HG02870 (cell line): ENCODE data around the gene TAPT1.
"Not testable (repeated sequence)": the region's sequence is repeated elsewhere in the genome, so short reads cannot be mapped to it uniquely, and the experiment has no call there.

Experiments
- ATAC-seq: cut with Tn5 transposase; IDR thresholded peaks from one replicate; pipeline ENCODE4 v1.9.1; 2021; ENCODE audit warnings: mild to moderate bottlenecking, moderate library complexity; ENCODE audit not compliant: unreplicated experiment

Gene TAPT1, protein sequence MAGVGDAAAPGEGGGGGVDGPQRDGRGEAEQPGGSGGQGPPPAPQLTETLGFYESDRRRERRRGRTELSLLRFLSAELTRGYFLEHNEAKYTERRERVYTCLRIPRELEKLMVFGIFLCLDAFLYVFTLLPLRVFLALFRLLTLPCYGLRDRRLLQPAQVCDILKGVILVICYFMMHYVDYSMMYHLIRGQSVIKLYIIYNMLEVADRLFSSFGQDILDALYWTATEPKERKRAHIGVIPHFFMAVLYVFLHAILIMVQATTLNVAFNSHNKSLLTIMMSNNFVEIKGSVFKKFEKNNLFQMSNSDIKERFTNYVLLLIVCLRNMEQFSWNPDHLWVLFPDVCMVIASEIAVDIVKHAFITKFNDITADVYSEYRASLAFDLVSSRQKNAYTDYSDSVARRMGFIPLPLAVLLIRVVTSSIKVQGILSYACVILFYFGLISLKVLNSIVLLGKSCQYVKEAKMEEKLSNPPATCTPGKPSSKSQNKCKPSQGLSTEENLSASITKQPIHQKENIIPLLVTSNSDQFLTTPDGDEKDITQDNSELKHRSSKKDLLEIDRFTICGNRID

GRCh38 chr4:16225863-16226815, at the start of gene TAPT1:
Gene TAPT1, minus strand, starts transcription at chr4:16226471. Its CDS starts 14 bp downstream, at chr4:16226457.
- peak; percentile 70 for ATAC-seq

- ATAC-seq: no peak
These were observed 45.1 kb upstream of the TAPT1 start for GRCh38 chr4:16271411-16271810.

GRCh38 chr4:16270454-16271328, 44.4 kb upstream of the TAPT1 start:
- ATAC-seq: no peak

DNA sequence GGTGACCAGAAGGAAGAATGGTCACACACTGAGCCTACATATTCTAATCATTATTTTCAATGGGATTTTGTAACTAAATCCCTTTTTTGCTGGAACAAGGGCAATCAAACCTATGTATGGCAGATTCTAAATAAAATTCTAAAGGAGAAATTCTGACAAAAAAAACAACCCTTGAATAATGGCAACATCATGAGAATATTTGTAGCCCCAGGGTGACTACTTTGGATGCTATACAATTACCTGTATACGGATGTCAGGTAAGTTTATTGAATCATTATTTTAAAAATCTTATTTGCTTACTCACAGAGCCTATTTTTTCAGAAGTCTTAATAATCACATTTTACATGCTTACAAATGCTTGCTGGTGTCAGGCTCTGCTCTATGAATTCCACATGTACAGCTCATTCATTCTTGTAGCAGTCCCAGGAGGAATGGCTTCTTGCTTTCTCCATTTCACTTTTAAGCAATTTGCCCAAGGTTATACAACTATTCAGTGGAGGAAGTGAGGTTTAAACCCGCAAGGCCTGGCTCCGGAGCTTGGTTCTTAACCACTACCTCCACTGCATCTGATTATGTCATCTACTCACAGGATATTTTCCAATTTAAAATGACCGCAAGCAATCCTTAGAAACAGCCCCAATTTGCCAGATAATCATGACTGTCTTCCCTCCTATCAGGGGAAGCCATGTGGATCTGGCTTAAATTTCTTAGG, 43.6 kb upstream of the TAPT1 start:
- not testable (repeated sequence) for ATAC-seq

GRCh38 chr4:16269240-16269639, 43.0 kb upstream of the TAPT1 start:
- no peak for ATAC-seq

GRCh38 chr4:16268290-16268689, 42.0 kb upstream of the TAPT1 start:
- ATAC-seq: no peak

GRCh38 chr4:16267639-16268038, 41.4 kb upstream of the TAPT1 start:
- ATAC-seq: no peak

- no peak for ATAC-seq
These were observed 39.5 kb upstream of the TAPT1 start for GRCh38 chr4:16265820-16266219.

- peak; percentile 79 for ATAC-seq
These were observed 38.5 kb upstream of the TAPT1 start for GRCh38 chr4:16264798-16265197.

DNA sequence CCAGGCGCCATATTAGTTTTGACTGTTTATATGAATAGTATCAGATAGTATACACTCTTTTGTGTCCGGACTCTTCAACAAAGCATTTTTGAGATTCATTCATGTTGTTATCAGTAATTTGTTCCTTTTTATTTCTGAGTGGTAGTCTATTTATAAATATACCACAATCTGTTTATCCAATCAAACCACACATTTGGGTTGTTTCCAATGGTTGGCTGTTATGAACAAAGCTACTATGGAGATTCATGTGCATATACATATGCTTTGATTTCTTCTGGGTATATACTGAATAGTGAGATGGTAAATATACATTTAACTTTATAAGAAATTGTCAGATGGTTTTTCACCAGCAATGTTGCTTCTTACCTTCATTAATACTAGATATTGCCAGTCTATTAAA, 36.8 kb upstream of the TAPT1 start:
- no peak for ATAC-seq

- no peak for ATAC-seq
These were observed 35.9 kb upstream of the TAPT1 start for GRCh38 chr4:16262188-16262587.

DNA sequence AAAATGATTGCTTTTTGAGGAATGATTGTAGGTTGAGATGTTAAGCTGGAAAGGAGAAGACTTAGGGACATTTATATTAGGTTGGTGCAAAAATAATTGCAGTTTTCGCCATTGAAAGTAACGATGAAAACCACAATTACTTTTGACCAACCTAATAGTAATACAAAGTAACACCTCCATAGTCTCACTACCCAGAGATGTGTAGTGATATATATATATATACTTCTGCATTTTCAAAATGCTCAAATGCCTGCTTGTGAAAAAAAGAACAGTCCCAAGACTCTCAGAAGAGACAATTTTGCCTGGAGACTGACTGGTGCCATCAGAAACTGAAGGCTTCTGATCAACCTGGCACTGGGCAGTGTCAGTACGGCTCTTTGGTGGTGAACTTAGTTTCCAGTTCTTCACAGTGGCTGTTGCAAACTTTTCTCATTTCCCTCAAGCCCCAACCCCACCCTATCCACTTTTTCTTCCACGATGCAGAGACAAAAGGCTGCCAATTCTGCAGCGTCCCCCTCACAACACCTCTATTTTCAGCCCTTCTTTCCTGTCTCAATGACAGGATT, 35.1 kb upstream of the TAPT1 start:
- no peak for ATAC-seq

DNA sequence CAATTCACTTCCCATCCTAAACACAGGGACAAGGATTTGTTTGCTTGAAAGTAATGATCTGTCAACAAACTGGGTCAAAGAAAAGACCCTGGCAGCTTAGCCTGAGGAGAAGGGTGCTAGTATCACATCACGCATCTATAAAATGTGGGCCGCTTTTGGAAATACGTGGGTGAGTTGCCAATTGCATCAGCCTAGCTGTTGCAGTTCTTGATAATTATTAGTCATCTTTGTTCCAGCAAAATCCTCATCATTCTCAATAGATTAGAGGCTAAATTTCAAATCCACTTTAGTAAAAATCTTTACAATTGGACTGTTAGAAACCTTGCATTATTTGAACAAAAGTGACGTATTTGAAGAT, 33.6 kb upstream of the TAPT1 start:
- no peak for ATAC-seq

- ATAC-seq: no peak
These were observed 33.1 kb upstream of the TAPT1 start for GRCh38 chr4:16259241-16259888.

DNA sequence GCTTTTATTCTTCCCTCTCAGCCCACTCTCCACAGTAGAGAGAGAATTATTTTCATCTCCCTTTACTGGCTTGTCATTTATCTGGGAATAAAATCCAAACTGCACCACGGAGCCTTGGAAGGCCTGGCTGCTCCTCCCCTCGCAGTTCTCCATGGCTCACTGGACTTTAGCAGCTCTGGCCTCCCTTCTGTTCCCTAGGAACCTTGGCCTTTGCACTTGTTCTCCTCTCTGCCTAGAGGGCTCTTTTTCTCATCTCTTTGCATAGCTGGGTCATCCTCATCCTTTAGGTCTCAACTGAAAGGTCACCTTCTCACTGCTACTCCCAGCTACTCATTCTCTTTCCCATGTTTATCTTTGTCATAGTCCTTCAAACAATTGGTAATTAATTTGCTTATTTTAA, 31.3 kb upstream of the TAPT1 start:
- ATAC-seq: no peak

DNA sequence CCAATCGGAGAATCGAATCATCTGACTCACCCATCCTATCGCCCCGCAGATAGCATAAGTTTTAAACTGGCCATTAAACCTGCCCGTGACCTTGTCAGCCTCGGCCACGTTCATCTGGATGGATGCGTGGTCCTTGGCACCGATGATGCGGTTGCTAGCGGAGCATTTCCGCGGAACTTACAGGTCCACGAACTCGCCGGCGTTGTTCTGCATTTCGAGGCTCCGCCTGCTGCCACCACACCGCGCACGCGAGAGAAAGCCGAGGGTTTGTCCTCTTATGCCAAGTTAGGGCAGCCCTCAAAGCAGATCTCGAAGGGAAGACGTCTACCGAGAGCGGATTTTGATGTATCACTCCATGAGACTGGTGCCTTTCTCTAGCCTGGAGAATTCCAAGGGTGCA, 30.1 kb upstream of the TAPT1 start:
- ATAC-seq: no peak

DNA sequence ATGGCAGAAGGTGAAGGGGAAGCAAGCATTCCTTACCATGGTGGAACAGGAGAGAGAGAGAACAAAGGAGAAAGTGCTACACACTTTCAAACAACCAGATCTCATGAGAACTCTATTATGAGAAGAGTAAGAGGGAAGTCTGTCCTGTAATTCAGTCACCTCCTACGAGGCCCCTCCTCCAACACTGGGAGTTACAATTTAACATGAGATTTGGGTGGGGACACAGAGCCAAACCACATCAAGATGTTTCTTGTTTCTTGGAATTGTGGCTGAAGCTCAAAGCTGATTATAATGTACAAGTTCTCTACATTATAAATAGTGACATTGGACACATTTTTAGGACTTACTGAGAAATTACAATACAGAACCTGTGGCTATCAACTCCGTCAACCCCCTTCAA, 29.5 kb upstream of the TAPT1 start:
- ATAC-seq: no peak

DNA sequence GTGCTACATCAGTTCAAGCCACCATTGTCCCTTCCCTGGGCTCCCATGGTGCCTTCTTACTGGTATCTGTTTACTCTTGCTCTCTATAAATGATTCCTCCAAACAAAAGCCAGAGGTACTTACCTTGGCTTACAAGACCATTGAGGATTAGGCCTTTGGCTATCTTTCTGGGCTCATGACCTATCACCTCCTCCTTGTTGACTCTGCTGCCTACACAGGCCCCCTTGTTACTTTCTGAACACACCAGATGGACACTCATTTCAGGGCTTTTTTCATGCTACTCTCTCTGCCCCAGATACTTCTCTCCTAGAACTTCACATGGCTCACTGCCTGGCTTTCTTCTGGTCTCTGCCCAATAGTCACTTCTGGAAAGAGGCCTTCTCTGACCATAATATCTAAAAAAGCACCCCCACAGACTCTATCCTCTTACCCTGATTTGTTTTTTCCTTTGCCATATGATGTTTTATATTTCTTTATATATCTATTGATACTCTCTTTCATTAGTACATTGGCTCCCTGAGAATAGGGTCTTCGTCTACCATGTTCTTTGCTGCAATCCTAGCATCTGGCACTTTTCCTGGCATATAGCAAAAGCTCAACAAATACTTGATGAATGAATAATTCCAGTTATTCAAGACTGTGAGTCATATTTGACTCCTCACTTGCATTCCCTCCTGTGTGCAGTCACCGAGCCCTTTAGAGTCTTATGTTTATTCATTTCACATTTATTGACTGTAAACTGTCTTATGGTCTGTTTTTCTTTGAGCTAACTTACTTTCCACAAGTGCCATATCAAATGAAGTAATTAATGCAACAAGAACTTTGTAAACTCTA, 27.1 kb upstream of the TAPT1 start:
- ATAC-seq: no peak
